Effector memory CD8-positive, alpha-beta T cell (primary cell): ENCODE measurements around the gene CSKMT.
"Not testable (repeated sequence)": the region's sequence is repeated elsewhere in the genome, so short reads cannot be mapped to it uniquely, and the experiment has no call there.

Experiments used
- ATAC-seq: fragments of 150-1000 bp; cut with Tn5 transposase; replicated peaks from 2 replicates; pipeline ENCODE4 v1.10.0; 2021; ENCODE audit warnings: mild to moderate bottlenecking, moderate library complexity
- DNase-seq, 3 experiments: peaks; one replicate each; pipeline ENCODE4 v3.0.0; 2021
- H3K27ac Mint-ChIP-seq, 2 donors: one replicate each; pipeline ENCODE4 v1.8.0; 2022; ENCODE audit warnings: mild to moderate bottlenecking in 2 of 2, mixed read lengths in 2 of 2, moderate library complexity in 2 of 2
- H3K27me3 Mint-ChIP-seq, 2 donors: one replicate each; pipeline ENCODE4 v1.8.0; 2022; ENCODE audit warnings: mixed read lengths in 2 of 2
- H3K36me3 Mint-ChIP-seq: one replicate; pipeline ENCODE4 v1.8.0; 2022; ENCODE audit warnings: mild to moderate bottlenecking, moderate library complexity, mixed read lengths; ENCODE audit not compliant: insufficient read depth
- H3K4me1 Mint-ChIP-seq, 2 donors: one replicate each; pipeline ENCODE4 v1.8.0; 2022; ENCODE audit warnings: low read depth in 2 of 2, mixed read lengths in 2 of 2
- H3K4me3 Mint-ChIP-seq, 2 donors: one replicate each; pipeline ENCODE4 v1.8.0; 2022; ENCODE audit warnings: mild to moderate bottlenecking in 2 of 2, mixed read lengths in 2 of 2, moderate library complexity in 2 of 2
- H3K9me3 Mint-ChIP-seq, 2 donors: one replicate each; pipeline ENCODE4 v1.8.0; 2022; ENCODE audit warnings: mixed read lengths in 2 of 2

The CSKMT gene

DNA sequence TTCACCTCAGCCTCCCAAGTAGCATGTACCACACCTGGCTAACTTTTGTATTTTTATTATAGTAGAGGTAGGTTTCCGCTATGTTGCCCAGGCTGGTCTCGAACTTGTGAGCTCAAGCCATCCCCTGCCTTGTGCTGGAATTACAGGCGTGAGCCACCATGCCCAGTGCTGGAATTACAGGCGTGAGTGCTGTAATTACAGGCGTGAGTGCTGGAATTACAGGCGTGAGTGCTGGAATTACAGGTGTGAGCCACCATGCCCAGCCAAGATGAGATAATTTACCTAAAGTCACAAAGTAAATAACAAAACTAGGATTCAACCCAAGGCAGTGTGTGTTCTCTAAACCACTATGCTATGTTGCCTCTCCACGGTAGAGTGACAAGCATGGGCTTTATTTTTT lies 17.4 kb downstream of the CSKMT start:
- no peak for ATAC-seq

DNA sequence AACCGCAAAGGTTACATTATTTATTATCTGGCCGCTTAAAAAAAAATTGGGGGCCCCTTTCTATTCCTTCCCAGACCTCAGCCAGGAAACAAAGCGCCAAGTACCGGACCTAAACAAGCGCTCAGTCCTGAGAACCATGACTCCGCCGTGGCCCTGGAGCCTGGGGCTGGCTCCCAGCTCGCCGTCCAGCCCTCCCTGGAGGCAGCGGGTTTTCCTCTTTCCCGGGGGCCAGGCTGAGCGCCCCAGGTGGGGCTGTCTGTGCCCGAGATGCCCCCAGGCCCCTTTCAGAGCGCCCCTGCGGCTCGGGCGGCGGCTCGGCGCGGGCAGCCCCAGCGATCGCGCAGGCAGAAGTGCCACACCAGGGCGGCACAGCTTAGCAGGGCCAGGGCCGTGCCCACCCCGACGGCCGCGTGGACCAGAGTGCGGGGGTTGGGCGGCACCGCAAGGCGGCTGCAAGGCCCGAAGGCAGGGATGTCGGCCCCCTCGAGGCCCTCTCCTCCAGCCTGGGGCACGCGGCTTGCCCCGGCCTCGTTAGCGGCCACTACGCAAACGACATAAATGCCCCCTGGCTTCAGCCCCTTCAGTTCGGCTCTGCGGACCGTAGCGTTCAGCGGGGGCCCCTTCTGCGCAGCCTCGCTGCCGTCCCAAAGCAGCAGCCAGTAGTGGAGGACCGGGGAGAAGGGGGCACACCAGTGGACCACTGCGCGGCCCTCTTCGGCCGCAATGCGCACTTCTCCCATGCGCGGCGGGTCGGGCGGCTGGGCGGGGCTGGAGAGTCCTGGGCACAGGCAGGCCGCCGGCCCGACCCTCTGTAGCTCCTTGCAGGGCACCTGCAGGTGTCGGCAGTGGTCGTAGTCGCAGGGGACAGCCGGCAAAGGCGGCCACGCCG lies 22.6 kb downstream of the CSKMT start:
- Mint-ChIP-seq H3K9me3 (no peaks in the 10 kb centered on the region), H3K27ac (no peak overlapping the region), H3K36me3 (peaks cover 3% of the 10 kb centered on the region), H3K4me1 (no peaks in the 10 kb centered on the region), H3K4me3 (no peak overlapping the region), H3K27me3 (no peaks in the 10 kb centered on the region)
- DNase-seq (no peak), ATAC-seq (no peak)

More for the DNA sequence above, 17.4 kb downstream of the CSKMT start:
- no peak for DNase-seq
- Mint-ChIP-seq H3K27ac (no peak overlapping the region), H3K4me3 (no peak overlapping the region), H3K36me3 (peaks cover 15% of the 10 kb centered on the region), H3K9me3 (no peaks in the 10 kb centered on the region), H3K27me3 (no peaks in the 10 kb centered on the region), H3K4me1 (peaks cover 15 to 16% of the 10 kb centered on the region in 2 donors)

DNA sequence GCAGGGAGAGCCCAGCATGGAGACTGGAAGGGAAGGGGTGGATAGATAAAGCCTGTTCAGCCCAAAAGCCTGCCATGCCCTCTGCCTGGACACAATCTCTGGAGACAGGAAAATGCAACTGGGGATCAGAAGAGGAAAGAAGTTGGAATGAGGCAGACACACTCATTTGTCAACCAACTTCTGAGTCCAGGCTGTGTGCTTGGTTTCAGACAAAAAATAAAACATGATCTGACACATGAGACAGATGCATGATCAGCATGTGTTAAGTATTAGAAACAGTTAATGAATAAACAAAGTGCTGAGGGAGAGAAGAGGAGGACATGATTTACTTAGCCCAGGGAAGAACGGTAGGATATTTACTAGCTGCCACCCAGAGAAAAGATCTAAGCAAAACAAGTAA lies 23.4 kb downstream of the CSKMT start:
- Mint-ChIP-seq H3K36me3 (peaks cover 3% of the 10 kb centered on the region), H3K9me3 (no peaks in the 10 kb centered on the region), H3K27me3 (no peaks in the 10 kb centered on the region), H3K4me1 (no peaks in the 10 kb centered on the region), H3K4me3 (no peak overlapping the region), H3K27ac (no peak overlapping the region)
- ATAC-seq, result no peak
- DNase-seq, result no peak

DNA sequence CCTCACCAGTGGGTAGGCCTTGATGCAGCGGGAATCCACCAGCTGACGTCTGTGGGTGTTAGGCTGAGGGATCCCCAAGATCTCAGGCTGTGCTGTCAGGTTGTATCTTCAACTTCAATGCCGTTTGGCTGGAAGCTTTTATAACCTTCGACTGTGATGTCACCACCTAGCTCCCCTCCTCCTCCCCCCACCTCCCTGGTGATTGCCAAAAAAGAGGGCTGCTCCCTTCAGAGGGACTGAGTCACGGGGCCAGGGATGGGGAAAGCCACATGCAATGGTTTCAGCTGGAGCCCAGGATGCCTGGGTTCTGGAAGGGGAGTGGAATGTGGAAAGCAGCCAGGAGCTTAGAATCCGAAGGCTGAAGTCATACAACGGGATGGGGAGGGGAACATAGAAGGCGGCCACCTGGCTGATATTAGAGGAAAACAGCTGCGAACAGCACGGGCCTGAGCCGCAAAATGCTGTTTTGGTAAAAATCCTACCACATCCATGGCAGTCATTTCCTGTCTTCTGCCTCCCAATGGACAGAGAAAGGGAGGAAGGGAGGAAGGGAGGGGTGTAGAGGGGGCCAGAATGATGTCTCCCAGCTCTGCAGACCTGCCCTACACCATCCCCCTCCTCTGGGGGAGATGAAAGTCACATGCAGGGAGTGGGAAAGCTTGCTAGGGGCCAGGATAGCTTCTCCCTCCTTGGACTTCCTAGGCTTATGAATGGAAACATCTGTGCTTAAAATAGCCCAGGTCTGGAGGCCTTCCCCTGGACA lies 24.5 kb downstream of the CSKMT start, which contains the start of gene LRRN4CL:
Gene LRRN4CL, minus strand, starts transcription at position 110 of the 763 bp plus-strand sequence. CDS start 1,022 bp downstream, outside the sequence.
- Mint-ChIP-seq H3K4me1 (peaks cover under 1 to 2% of the 10 kb centered on the region in 2 donors), H3K27me3 (no peaks in the 10 kb centered on the region), H3K9me3 (no peaks in the 10 kb centered on the region), H3K27ac (no peak within 1 kb of the TSS), H3K4me3 (no peak within 1 kb of the TSS), H3K36me3 (peaks cover 3% of the 10 kb centered on the region)
- ATAC-seq (no peak), DNase-seq (no peak)

DNA sequence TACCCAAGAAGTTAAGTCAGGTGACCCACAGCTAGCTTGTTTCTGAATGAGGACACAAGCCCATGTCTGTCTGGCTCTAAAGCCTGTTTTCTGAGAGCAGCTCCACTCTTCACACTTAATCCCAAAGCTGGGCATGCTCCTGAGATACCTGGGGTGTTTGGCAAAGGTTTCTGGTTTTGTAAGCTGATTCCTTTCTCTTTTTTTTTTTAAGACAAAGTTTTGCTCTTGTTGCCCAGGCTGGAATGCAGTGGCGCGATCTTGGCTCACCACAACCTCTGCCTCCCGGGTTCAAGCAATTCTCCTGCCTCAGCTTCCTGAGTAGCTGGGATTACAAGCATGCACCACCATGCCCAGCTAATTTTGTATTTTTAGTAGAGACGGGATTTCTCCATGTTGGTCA lies 28.5 kb downstream of the CSKMT start:
- not testable (repeated sequence) for DNase-seq, ATAC-seq, H3K9me3 Mint-ChIP-seq, H3K4me3 Mint-ChIP-seq, H3K4me1 Mint-ChIP-seq, H3K27ac Mint-ChIP-seq, H3K27me3 Mint-ChIP-seq
- H3K36me3 Mint-ChIP-seq, result peaks cover 11% of the 10 kb centered on the region

DNA sequence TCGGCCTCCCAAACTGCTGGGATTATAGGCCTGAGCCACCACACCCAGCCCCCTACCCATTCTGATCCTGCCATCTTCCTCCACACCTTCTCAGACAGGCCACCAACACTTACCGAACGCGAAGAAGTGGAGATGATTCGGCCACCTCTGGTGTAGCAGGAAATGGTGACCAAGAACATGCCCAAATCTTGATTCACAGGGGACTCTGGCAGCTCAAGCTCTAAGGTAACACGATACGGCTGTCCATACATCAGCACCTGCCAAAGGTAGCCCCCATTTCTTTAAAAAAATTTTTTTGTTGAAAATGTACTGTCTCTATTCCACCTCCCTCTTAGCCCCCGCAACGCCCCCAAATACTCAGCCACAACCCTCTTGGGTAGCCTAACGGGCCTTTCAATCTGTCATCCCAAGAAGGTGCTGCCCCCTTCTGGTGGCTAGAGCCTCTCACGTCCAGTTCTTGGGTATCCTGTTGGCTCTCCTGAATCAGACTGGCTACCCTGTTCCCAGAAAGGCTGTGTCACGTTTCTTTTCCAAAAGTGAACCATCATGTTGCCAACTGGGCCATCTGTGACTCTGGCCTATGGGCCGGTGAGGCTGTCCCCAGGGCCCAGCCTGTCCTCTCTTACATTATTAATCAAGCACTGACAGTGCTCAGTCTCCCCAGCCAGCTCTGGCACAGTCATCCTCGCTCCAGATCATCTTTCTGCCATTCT lies 29.5 kb downstream of the CSKMT start:
- H3K27me3 Mint-ChIP-seq, result no peaks in the 10 kb centered on the region
- no peak overlapping the region for H3K4me3 Mint-ChIP-seq
- H3K4me1 Mint-ChIP-seq, result peaks cover 5 to 6% of the 10 kb centered on the region in 2 donors
- H3K27ac Mint-ChIP-seq, result peak overlapping the region; percentile 18 to 22
- no peaks in the 10 kb centered on the region for H3K9me3 Mint-ChIP-seq
- peaks cover 8% of the 10 kb centered on the region for H3K36me3 Mint-ChIP-seq
- ATAC-seq (peak; percentile 85), DNase-seq (peak; percentile 74 to 76 (median 74))

DNA sequence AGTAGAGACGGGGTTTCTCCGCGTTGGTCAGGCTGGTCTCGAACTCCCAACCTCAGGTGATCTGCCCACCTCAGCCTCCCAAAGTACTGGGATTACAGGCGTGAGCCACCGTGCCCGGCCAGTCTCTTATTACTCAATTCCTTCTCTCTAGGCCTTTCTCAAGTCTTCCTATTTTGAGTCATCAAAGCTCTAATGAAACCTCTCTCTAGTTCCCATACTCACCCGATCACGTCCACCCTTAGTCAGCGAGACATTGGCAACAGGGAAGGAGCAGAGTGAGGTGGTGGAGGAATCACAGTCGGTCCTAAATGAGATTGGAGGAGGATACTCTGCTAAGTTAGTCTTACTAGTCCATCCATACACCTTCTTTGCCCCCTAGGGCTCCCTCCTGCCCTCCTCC lies 37.1 kb downstream of the CSKMT start:
- Mint-ChIP-seq H3K4me1 (peaks cover 13 to 15% of the 10 kb centered on the region in 2 donors), H3K27me3 (no peaks in the 10 kb centered on the region), H3K27ac (no peak overlapping the region), H3K36me3 (peaks cover 28% of the 10 kb centered on the region), H3K9me3 (no peaks in the 10 kb centered on the region), H3K4me3 (no peak overlapping the region)
- DNase-seq (no peak), ATAC-seq (no peak)

DNA sequence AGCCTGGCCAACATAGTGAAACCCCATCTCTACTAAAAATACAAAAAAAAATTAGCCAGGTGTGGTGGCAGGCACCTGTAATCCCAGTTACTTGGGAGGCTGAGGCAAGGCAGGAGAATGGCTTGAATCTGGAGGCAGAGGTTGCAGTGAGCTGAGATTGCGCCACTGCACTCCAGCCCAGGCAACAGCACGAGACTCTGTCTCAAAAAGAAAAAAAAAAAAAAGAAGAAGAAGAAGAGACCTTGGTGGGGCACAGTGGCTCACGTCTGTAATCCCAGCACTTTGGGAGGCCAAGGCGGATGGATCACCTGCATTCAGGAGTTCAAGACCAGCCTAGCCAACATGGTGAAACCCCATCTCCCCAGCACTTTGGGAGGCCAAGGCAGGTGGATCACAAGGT lies 38.8 kb downstream of the CSKMT start:
- H3K27ac Mint-ChIP-seq, result not testable (repeated sequence)
- H3K4me3 Mint-ChIP-seq, result peak overlapping the region in 1 of 2 donors; percentile 8

DNA sequence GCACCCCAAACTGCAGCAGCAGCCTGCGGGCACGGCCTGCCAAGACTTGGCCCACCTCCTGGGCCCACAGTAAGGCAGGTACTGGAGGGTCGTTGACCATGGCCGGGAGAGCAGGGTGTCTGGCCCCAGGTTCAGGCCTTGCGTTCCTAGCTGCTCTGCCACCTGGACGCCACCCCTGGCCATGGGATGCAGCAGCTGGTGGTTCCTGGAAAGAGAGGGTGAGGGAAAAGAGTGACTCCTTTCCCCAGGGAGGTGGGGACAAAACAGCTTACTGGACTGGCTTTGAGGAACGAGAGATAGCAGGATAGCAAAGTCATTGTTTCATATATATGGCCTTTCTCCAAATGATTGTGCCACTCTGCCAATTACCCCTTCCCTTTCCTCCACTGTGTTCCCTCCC lies 40.3 kb downstream of the CSKMT start:
- H3K27me3 Mint-ChIP-seq, result no peaks in the 10 kb centered on the region
- ATAC-seq (no peak), DNase-seq (no peak)
- H3K9me3 Mint-ChIP-seq, result no peaks in the 10 kb centered on the region
- H3K36me3 Mint-ChIP-seq, result peaks cover 40% of the 10 kb centered on the region
- peak overlapping the region; percentile 90 for H3K27ac Mint-ChIP-seq
- peaks cover 29 to 35% of the 10 kb centered on the region in 2 donors for H3K4me1 Mint-ChIP-seq
- H3K4me3 Mint-ChIP-seq, result peak overlapping the region; percentile 88 to 89

More for the DNA sequence above, 38.8 kb downstream of the CSKMT start:
- peaks cover 18 to 22% of the 10 kb centered on the region in 2 donors for H3K4me1 Mint-ChIP-seq
- DNase-seq, H3K27me3 Mint-ChIP-seq, ATAC-seq, H3K9me3 Mint-ChIP-seq: not testable (repeated sequence)
- H3K36me3 Mint-ChIP-seq, result peaks cover 25% of the 10 kb centered on the region

DNA sequence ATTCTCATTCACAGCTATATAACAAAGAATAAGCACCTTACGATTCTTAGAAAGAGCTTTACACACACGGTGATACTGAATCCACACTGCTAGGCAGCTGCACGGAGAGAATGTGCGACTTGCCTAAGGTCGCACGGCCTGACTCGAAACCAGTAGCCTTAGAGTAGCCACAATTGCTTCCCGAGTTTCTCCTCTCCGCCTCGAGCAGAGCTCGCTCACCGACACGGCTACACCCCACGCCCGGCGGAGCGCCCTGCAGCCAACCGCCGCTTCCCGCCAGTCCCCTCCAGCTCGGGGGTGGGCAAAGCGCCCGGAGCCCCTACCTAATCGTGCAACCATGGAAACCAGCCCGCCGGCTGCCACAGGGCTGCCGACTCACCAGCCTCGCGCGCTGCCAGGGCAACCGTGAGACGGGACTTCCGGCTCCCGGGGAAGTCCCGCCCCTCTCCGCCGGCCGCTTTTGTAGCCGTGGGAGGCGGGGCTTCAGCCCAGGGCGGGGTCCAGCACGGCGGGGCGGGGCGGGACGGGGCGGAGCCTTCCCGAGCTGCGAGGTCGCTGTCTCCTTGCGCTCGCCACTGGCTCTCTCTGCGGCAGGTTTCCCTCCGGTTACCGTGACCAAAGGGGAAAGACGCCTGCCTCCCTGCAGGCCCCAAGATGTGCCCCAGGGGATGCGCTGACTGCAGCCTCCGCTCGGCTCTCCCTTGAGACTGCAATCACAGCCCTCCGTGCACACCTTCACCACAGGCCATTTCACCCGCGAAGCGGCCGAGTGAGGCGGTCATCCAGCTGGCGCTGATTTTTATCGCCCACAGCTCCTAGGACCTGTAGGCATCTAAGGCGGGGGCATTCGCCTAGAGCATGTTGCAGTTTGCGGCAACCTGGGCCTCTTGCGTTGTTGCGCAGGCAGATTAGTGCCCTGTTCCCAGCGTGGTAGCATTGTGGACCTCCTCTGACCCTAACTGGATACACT lies 41.1 kb downstream of the CSKMT start:
- Mint-ChIP-seq H3K4me3 (peak overlapping the region; percentile 88 to 89), H3K27ac (peak overlapping the region; percentile 90), H3K27me3 (no peaks in the 10 kb centered on the region), H3K36me3 (peaks cover 48% of the 10 kb centered on the region), H3K9me3 (no peaks in the 10 kb centered on the region), H3K4me1 (peaks cover 29 to 35% of the 10 kb centered on the region in 2 donors)
- ATAC-seq (peak; percentile 67), DNase-seq (peak; percentile 88 to 92 (median 90))

DNA sequence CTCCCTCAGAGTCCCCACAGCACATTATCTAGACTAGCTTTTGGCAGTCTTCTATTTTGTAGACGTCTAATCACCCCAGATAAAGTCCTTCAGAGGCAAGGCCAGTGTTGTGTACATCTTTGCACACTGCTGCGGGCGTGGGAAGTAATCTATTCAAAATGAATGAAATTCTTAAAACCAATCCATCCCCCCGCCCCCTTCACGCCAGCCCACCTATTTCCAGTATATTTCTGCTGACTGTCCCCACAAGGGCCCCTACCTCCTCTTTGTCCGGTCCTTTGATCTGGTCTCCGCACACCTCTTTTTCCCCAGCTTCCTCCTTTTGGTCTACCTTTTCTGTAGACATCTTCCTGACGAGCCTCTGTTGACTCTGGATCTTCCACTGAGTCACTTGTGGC lies 41.7 kb downstream of the CSKMT start:
- peak overlapping the region in 1 of 2 donors; percentile 32 for H3K27ac Mint-ChIP-seq
- no peaks in the 10 kb centered on the region for H3K27me3 Mint-ChIP-seq
- peaks cover 29 to 35% of the 10 kb centered on the region in 2 donors for H3K4me1 Mint-ChIP-seq
- peaks cover 51% of the 10 kb centered on the region for H3K36me3 Mint-ChIP-seq
- H3K9me3 Mint-ChIP-seq, result no peaks in the 10 kb centered on the region
- peak overlapping the region; percentile 88 to 89 for H3K4me3 Mint-ChIP-seq
- no peak for ATAC-seq
- no peak for DNase-seq

DNA sequence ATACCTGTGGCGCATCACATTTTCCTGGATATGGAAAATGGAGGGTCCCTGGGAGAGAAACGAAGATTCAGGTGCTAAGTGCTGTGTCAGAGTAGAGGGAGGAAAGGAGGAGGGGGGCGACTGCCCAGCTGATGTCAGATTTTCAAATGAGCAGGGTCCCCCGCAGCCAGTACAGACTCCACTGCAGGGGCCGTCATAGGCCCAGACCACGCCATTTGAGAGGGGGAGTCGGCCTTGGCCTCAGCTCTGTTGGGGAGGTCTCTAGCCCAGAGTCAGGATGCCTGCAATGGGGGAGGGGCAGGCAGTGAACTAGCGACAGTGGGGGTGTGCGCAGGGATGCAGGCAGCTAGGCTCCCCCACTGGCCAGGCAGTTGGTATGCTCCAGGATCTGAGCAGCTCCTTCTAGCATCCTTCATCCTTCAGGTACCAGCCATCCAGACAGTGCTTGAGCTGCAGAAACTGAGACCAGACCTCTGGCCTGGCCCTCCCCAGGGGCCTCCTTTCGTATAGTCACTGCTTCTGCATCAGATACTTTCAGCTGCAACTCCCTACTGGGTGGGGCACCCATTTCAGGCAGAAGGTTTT lies 42.3 kb downstream of the CSKMT start, which contains the start of the genes BSCL2 and GNG3:
Gene BSCL2, minus strand, starts transcription at position 148 of the 585 bp plus-strand sequence. CDS start 229 bp downstream, outside the sequence.
Gene GNG3, plus strand, starts transcription at position 400 of the 585 bp plus-strand sequence. CDS start 620 bp downstream, outside the sequence.
- Mint-ChIP-seq H3K4me3 (peak within 1 kb of the TSS; percentile 89 to 90), H3K4me1 (peaks cover 29 to 35% of the 10 kb centered on the region in 2 donors), H3K27me3 (no peaks in the 10 kb centered on the region), H3K36me3 (peaks cover 53% of the 10 kb centered on the region), H3K27ac (peak within 1 kb of the TSS; percentile 94 to 95), H3K9me3 (no peaks in the 10 kb centered on the region)
- no peak for ATAC-seq
- no peak for DNase-seq
